Astrocyte (in vitro differentiated cells and primary cell): ENCODE data around the gene SMIM24. TPM values are rescaled to one million over a fixed set of nuclear protein-coding genes. Genes with fewer than 3 reads are reported as not detected.

Experiments
- DNase-seq: peaks from one replicate; pipeline ENCODE4 v3.0.0-alpha.2; 2010; ENCODE audit warnings: low read depth
- FAIRE-seq: peaks from 2 replicates; lab custom pipeline; 2011; peaks lifted over from hg19 to GRCh38; lab: Jason Lieb, UNC
- H2AFZ ChIP-seq: 2 replicates; pipeline ENCODE4 v1.6.0; 2012; ENCODE audit warnings: low read depth, low read length, inconsistent platforms
- H3K27ac ChIP-seq: 2 replicates; pipeline ENCODE4 v1.5.1; 2011; ENCODE audit warnings: low read depth, low read length, inconsistent platforms
- H3K27me3 ChIP-seq: 2 replicates; pipeline ENCODE4 v1.6.0; 2011; ENCODE audit warnings: low read length, inconsistent platforms; ENCODE audit not compliant: insufficient read depth
- H3K36me3 ChIP-seq: 2 replicates; pipeline ENCODE4 v1.5.1; 2011; ENCODE audit warnings: low read length, inconsistent platforms; ENCODE audit not compliant: insufficient read depth
- H3K4me1 ChIP-seq: 2 replicates; pipeline ENCODE4 v1.5.1; 2011; ENCODE audit warnings: low read length, inconsistent platforms; ENCODE audit not compliant: insufficient read depth
- H3K4me2 ChIP-seq: 2 replicates; pipeline ENCODE4 v1.6.0; 2012; ENCODE audit warnings: low read length, inconsistent platforms
- H3K4me3 ChIP-seq: 2 replicates; pipeline ENCODE4 v1.5.1; 2011; ENCODE audit warnings: low read depth, mild to moderate bottlenecking, low read length, inconsistent platforms; ENCODE audit not compliant: insufficient read depth
- H3K79me2 ChIP-seq: 2 replicates; pipeline ENCODE4 v1.6.0; 2012; ENCODE audit warnings: mild to moderate bottlenecking, low read length, inconsistent platforms; ENCODE audit not compliant: insufficient read depth
- H3K9ac ChIP-seq: 2 replicates; pipeline ENCODE4 v1.6.0; 2012; ENCODE audit warnings: mild to moderate bottlenecking, low read length, inconsistent platforms
- H3K9me3 ChIP-seq: 2 replicates; pipeline ENCODE4 v1.5.1; 2012; ENCODE audit warnings: low read depth, mild to moderate bottlenecking, low read length, inconsistent platforms; ENCODE audit not compliant: insufficient read depth
- H4K20me1 ChIP-seq: 2 replicates; pipeline ENCODE4 v1.6.0; 2012; ENCODE audit warnings: low read length, inconsistent platforms; ENCODE audit not compliant: insufficient read depth
- H3K27ac Mint-ChIP-seq: one replicate; pipeline ENCODE4 v1.8.0; 2021; ENCODE audit warnings: mild to moderate bottlenecking, mixed read lengths; ENCODE audit not compliant: unreplicated experiment
- H3K27me3 Mint-ChIP-seq: one replicate; pipeline ENCODE4 v1.8.0; 2021; ENCODE audit warnings: low read depth, mixed read lengths; ENCODE audit not compliant: unreplicated experiment
- H3K36me3 Mint-ChIP-seq: one replicate; pipeline ENCODE4 v1.8.0; 2021; ENCODE audit warnings: low read depth, mixed read lengths; ENCODE audit not compliant: unreplicated experiment
- H3K4me1 Mint-ChIP-seq: one replicate; pipeline ENCODE4 v1.8.0; 2021; ENCODE audit warnings: low read depth, mixed read lengths; ENCODE audit not compliant: unreplicated experiment
- H3K4me3 Mint-ChIP-seq: one replicate; pipeline ENCODE4 v1.8.0; 2021; ENCODE audit warnings: mild to moderate bottlenecking, moderate library complexity, mixed read lengths; ENCODE audit not compliant: unreplicated experiment
- H3K9me3 Mint-ChIP-seq: one replicate; pipeline ENCODE4 v1.8.0; 2021; ENCODE audit warnings: mild to moderate bottlenecking, mixed read lengths; ENCODE audit not compliant: unreplicated experiment
- CTCF ChIP-seq: IDR thresholded peaks from 2 replicates; pipeline ENCODE4 v1.5.1; 2011; ENCODE audit warnings: low read depth, mild to moderate bottlenecking, inconsistent platforms, low read length, moderate library complexity; ENCODE audit not compliant: insufficient read depth
- EZH2 ChIP-seq: IDR thresholded peaks from 2 replicates; pipeline ENCODE4 v1.6.1; 2012; ENCODE audit warnings: mild to moderate bottlenecking, low read length, inconsistent platforms; ENCODE audit not compliant: insufficient read depth
- total RNA-seq: library from RNA; stranded (reverse); gene quantifications from 2 replicates; pipeline ENCODE4 v1.2.1, GENCODE V29; 2021

SMIM24 gene
- total RNA-seq, 1 donor from 2014 or later, result not detected

DNA sequence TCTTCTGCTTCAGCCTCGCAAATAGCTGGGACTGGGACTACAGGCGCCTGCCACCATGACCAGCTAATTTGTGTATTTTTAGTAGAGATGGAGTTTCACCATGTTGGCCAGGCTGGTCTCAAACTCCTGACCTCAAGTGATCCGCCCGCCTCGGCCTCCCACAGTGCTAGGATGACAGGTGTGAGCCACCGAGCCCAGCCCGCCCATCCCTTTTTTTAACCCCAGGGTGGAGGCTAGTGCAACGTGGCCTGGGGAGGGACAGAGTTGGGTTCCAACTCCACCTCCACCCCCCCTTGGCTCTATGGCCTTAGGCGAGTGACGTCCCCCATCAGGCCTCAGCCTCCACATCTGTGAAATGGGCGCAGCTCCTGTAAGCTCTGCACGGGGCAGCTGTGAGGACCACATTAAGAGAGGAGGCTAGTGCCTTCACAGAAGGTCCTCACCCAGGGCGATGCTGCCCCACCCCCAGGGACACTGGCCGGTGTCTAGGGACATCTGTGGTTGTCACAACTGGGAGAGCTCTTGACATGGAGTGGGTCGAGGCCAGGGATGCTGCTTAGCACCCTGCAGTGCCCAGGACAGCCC lies 37.7 kb downstream of the SMIM24 start:
- H3K9ac ChIP-seq, result no peak overlapping the region

GRCh38 chr19:3441986-3442329 lies 38.4 kb downstream of the SMIM24 start:
- no peaks in the 10 kb centered on the region for H3K9me3 ChIP-seq
- no peak overlapping the region for H3K9ac ChIP-seq
- H3K27ac ChIP-seq, result no peak overlapping the region
- DNase-seq (no peak), FAIRE-seq (no peak)
- Mint-ChIP-seq H3K9me3 (peaks cover 1% of the 10 kb centered on the region), H3K4me1 (peaks cover 10% of the 10 kb centered on the region), H3K27ac (no peak overlapping the region), H3K4me3 (no peak overlapping the region), H3K36me3 (peaks cover 9% of the 10 kb centered on the region), H3K27me3 (no peaks in the 10 kb centered on the region)
- peaks cover 17% of the 10 kb centered on the region for H3K36me3 ChIP-seq
- H3K27me3 ChIP-seq, result no peaks in the 10 kb centered on the region
- H4K20me1 ChIP-seq, result peaks cover 35% of the 10 kb centered on the region
- peaks cover 41% of the 10 kb centered on the region for H3K79me2 ChIP-seq
- TF ChIP-seq EZH2, result no peak
- no peak for TF ChIP-seq CTCF
- no peak overlapping the region for H3K4me2 ChIP-seq
- no peak overlapping the region for H3K4me3 ChIP-seq
- no peak overlapping the region for H2AFZ ChIP-seq
- peaks cover 10% of the 10 kb centered on the region for H3K4me1 ChIP-seq

More for the DNA sequence above, 37.7 kb downstream of the SMIM24 start:
- H3K36me3 ChIP-seq, result peaks cover 14% of the 10 kb centered on the region
- peaks cover 10% of the 10 kb centered on the region for H3K4me1 ChIP-seq
- no peak overlapping the region for H3K27ac ChIP-seq
- peaks cover 41% of the 10 kb centered on the region for H3K79me2 ChIP-seq
- DNase-seq, result no peak
- no peak overlapping the region for H3K27ac Mint-ChIP-seq
- H2AFZ ChIP-seq, result no peak overlapping the region
- H3K27me3 Mint-ChIP-seq, result no peaks in the 10 kb centered on the region
- TF ChIP-seq EZH2 (no peak), CTCF (no peak)
- H3K4me2 ChIP-seq, result no peak overlapping the region
- peaks cover 1% of the 10 kb centered on the region for H3K9me3 Mint-ChIP-seq
- no peak for FAIRE-seq
- peaks cover 39% of the 10 kb centered on the region for H4K20me1 ChIP-seq
- no peak overlapping the region for H3K4me3 Mint-ChIP-seq
- H3K4me1 Mint-ChIP-seq, result peaks cover 10% of the 10 kb centered on the region
- H3K9me3 ChIP-seq, result no peaks in the 10 kb centered on the region
- H3K4me3 ChIP-seq, result no peak overlapping the region
- peaks cover 7% of the 10 kb centered on the region for H3K36me3 Mint-ChIP-seq
- H3K27me3 ChIP-seq, result no peaks in the 10 kb centered on the region

GRCh38 chr19:3441089-3441985 lies 39.0 kb downstream of the SMIM24 start:
- peaks cover 34% of the 10 kb centered on the region for H4K20me1 ChIP-seq
- peaks cover 41% of the 10 kb centered on the region for H3K79me2 ChIP-seq
- Mint-ChIP-seq H3K27ac (no peak overlapping the region), H3K9me3 (peaks cover 1% of the 10 kb centered on the region), H3K27me3 (no peaks in the 10 kb centered on the region), H3K4me1 (peaks cover 10% of the 10 kb centered on the region), H3K4me3 (no peak overlapping the region), H3K36me3 (peaks cover 9% of the 10 kb centered on the region)
- H3K36me3 ChIP-seq, result peaks cover 17% of the 10 kb centered on the region
- H3K27me3 ChIP-seq, result no peaks in the 10 kb centered on the region
- H3K4me3 ChIP-seq, result no peak overlapping the region
- no peak for DNase-seq
- H3K9ac ChIP-seq, result no peak overlapping the region
- no peak for TF ChIP-seq CTCF
- TF ChIP-seq EZH2, result no peak
- H3K4me2 ChIP-seq, result no peak overlapping the region
- H3K27ac ChIP-seq, result no peak overlapping the region
- no peaks in the 10 kb centered on the region for H3K9me3 ChIP-seq
- no peak for FAIRE-seq
- peaks cover 10% of the 10 kb centered on the region for H3K4me1 ChIP-seq
- H2AFZ ChIP-seq, result no peak overlapping the region
